Subcutaneous adipose tissue (tissue), 4 donors: ENCODE data around the gene PLXNB1. TPM values are rescaled to one million over a fixed set of nuclear protein-coding genes. Genes with fewer than 3 reads are reported as not detected.

ENCODE experiments used
- CTCF ChIP-seq: fragments of 450-650 bp; IDR thresholded peaks from one replicate; pipeline ENCODE4 v1.5.1; 2016; ENCODE audit warnings: low read depth, mild to moderate bottlenecking, control low read depth, antibody characterized with exemption, moderate library complexity
- total RNA-seq, 4 donors: library from RNA; depleted of rRNA; stranded (reverse); fragments of >200 nt; gene quantifications; one replicate each; pipeline ENCODE4 v1.1.0, GENCODE V29; 2016

Gene PLXNB1
- total RNA-seq, 4 donors from 2014 or later, result 33.8 to 74.0 (median 53.2) TPM

GRCh38 chr3:48372377-48372770 is 57.5 kb downstream of the PLXNB1 start:
- no peak for TF ChIP-seq CTCF

- TF ChIP-seq CTCF, result no peak
Measured at GRCh38 chr3:48371651-48372376, 58.1 kb downstream of the PLXNB1 start, which contains the start of gene FBXW12. TSS of gene FBXW12 (plus strand) at chr3:48372219. CDS start at chr3:48372768, 549 bp downstream.

GRCh38 chr3:48370333-48370713 is 59.6 kb downstream of the PLXNB1 start:
- no peak for TF ChIP-seq CTCF

- TF ChIP-seq CTCF, result no peak
Measured at GRCh38 chr3:48369693-48370332, 60.1 kb downstream of the PLXNB1 start.

GRCh38 chr3:48367201-48367600 is 62.7 kb downstream of the PLXNB1 start:
- TF ChIP-seq CTCF, result no peak

- TF ChIP-seq CTCF, result no peak
Measured at GRCh38 chr3:48364840-48365239, 65.0 kb downstream of the PLXNB1 start.

GRCh38 chr3:48361928-48362327 is 68.0 kb downstream of the PLXNB1 start:
- no peak for TF ChIP-seq CTCF
